ENCODE data around the gene LLGL2.

GRCh38 chr17:75493476-75494129, 31.9 kb upstream of the LLGL2 start:
- TF ChIP-seq, protein P1, sequence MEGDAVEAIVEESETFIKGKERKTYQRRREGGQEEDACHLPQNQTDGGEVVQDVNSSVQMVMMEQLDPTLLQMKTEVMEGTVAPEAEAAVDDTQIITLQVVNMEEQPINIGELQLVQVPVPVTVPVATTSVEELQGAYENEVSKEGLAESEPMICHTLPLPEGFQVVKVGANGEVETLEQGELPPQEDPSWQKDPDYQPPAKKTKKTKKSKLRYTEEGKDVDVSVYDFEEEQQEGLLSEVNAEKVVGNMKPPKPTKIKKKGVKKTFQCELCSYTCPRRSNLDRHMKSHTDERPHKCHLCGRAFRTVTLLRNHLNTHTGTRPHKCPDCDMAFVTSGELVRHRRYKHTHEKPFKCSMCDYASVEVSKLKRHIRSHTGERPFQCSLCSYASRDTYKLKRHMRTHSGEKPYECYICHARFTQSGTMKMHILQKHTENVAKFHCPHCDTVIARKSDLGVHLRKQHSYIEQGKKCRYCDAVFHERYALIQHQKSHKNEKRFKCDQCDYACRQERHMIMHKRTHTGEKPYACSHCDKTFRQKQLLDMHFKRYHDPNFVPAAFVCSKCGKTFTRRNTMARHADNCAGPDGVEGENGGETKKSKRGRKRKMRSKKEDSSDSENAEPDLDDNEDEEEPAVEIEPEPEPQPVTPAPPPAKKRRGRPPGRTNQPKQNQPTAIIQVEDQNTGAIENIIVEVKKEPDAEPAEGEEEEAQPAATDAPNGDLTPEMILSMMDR (conservative IDR thresholded peaks at IDR 0.05), result no peak
- no peak for TF ChIP-seq EZH2 (IDR thresholded peaks at IDR 0.05; ENCODE audit: low read depth)

Measured in PC-9 (cell line).